Parathyroid adenoma (tissue), 2 donors: ENCODE measurements around the gene PKM.

Experiments
- H2AFZ ChIP-seq: fragments of 300-600 bp; sonication (generic); one replicate; pipeline ENCODE4 v1.7.0; 2017; ENCODE audit warnings: antibody characterized with exemption, mild to moderate bottlenecking
- H3K27ac ChIP-seq: fragments of 300-600 bp; sonication (generic); one replicate; pipeline ENCODE4 v1.7.0; 2017
- H3K27me3 ChIP-seq: fragments of 300-600 bp; sonication (generic); one replicate; pipeline ENCODE4 v1.7.0; 2017; ENCODE audit warnings: low read length; ENCODE audit not compliant: control insufficient read depth, insufficient read depth
- H3K36me3 ChIP-seq: fragments of 300-600 bp; sonication (generic); one replicate; pipeline ENCODE4 v1.7.0; 2017; ENCODE audit warnings: low read length; ENCODE audit not compliant: control insufficient read depth, insufficient read depth
- H3K4me1 ChIP-seq: fragments of 300-600 bp; sonication (generic); one replicate; pipeline ENCODE4 v1.7.0; 2017; ENCODE audit warnings: control low read depth
- H3K4me2 ChIP-seq: fragments of 300-600 bp; sonication (generic); one replicate; pipeline ENCODE4 v1.7.0; 2017; ENCODE audit warnings: low read length
- H3K4me3 ChIP-seq: fragments of 300-600 bp; sonication (generic); one replicate; pipeline ENCODE4 v1.7.0; 2017; ENCODE audit warnings: low read depth, low read length
- H3K79me2 ChIP-seq: fragments of 300-600 bp; sonication (generic); one replicate; pipeline ENCODE4 v1.7.0; 2017; ENCODE audit warnings: control low read depth
- H3K9ac ChIP-seq: fragments of 300-600 bp; sonication (generic); one replicate; pipeline ENCODE4 v1.7.0; 2017; ENCODE audit warnings: mild to moderate bottlenecking
- H3K9me3 ChIP-seq: fragments of 300-600 bp; sonication (generic); one replicate; pipeline ENCODE4 v1.7.0; 2017; ENCODE audit warnings: low read length; ENCODE audit not compliant: control insufficient read depth
- TF ChIP-seq, protein P1 (sequence below): fragments of 300-600 bp; sonication (generic); IDR thresholded peaks from one replicate; pipeline ENCODE4 v1.7.0; 2017; ENCODE audit warnings: antibody characterized with exemption, mild to moderate bottlenecking
- donor health status: primary hyperparathyroidism.

PKM gene

DNA sequence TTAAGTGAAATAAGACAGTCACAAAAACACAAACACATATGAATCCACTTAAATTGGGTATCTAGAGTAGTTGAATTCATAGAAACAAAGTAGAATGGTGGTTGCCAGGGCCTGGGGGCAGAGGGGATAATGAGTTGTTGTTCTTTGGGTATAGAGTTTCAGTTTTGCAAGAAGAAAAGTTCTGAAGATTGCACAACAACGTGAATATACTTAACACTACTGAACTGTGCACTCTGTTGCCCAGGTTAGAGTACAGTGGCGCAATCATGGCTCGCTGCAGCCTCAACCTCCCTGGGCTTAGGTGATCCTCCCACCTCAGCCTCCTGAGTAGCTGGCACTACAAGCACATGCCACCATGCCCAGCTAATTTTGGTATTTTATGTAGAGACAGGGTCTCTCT lies 48.3 kb downstream of the PKM start:
- H3K4me3 ChIP-seq, result no peak overlapping the region
- H3K4me1 ChIP-seq, result peaks cover 4% of the 10 kb centered on the region
- H3K9me3 ChIP-seq, result no peaks in the 10 kb centered on the region
- no peak overlapping the region for H3K27ac ChIP-seq
- no peak overlapping the region for H2AFZ ChIP-seq
- TF ChIP-seq, protein P1, sequence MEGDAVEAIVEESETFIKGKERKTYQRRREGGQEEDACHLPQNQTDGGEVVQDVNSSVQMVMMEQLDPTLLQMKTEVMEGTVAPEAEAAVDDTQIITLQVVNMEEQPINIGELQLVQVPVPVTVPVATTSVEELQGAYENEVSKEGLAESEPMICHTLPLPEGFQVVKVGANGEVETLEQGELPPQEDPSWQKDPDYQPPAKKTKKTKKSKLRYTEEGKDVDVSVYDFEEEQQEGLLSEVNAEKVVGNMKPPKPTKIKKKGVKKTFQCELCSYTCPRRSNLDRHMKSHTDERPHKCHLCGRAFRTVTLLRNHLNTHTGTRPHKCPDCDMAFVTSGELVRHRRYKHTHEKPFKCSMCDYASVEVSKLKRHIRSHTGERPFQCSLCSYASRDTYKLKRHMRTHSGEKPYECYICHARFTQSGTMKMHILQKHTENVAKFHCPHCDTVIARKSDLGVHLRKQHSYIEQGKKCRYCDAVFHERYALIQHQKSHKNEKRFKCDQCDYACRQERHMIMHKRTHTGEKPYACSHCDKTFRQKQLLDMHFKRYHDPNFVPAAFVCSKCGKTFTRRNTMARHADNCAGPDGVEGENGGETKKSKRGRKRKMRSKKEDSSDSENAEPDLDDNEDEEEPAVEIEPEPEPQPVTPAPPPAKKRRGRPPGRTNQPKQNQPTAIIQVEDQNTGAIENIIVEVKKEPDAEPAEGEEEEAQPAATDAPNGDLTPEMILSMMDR, result no peak
- H3K36me3 ChIP-seq, result no peaks in the 10 kb centered on the region
- H3K9ac ChIP-seq, result no peak overlapping the region
- no peak overlapping the region for H3K4me2 ChIP-seq
- no peaks in the 10 kb centered on the region for H3K79me2 ChIP-seq
- H3K27me3 ChIP-seq, result no peaks in the 10 kb centered on the region

DNA sequence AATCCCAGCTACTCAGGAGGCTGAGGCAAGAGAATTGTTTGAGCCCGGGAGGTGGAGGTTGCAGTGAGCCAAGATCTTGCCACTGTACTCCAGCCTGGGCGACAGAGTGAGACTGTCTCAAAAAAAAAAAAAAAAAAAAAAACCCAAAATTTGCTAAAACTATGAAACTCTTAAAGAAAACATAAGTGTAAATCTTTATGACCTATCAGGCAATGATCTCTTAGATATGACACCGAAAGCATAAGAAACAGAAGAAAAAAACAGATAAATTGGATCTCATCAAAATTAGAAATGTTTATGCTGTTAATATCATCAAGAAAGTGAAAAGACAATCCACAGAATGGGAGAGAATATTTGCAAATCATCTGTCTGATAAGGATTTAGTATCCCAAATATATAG lies 48.7 kb downstream of the PKM start:
- Histone ChIP-seq H3K36me3 (no peaks in the 10 kb centered on the region), H3K4me3 (no peak overlapping the region), H3K27me3 (no peaks in the 10 kb centered on the region), H3K9ac (no peak overlapping the region), H3K9me3 (no peaks in the 10 kb centered on the region), H3K79me2 (no peaks in the 10 kb centered on the region), H2AFZ (no peak overlapping the region), H3K4me1 (peaks cover 4% of the 10 kb centered on the region), H3K4me2 (no peak overlapping the region), H3K27ac (no peak overlapping the region)
- TF ChIP-seq, protein P1, result no peak

DNA sequence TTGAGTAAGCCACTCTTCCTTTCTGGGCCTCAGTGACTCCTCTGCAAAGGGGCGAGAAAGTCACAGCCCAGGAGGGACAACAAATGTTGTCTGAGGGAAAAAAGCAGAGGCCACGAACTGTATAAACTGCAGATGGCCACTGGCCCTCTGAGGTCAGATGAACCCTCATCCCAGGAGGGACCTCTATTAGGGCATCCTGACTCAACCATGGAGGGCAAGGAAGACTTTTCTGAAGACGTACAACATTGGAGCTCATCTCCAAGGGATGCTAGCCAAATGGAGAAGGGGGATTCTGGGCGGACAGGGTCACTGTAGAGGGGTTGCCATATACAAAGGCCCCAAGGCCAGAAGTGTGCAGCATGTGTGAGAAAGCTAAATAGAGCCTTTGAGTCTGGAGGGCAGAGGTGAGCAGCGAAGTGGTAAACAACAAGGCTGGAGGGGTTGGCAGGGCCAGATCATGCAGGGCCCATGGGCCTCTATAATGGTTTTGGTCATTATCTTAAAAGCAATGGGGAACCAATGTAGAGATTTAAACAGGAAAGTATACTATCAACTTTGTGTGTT lies 50.1 kb downstream of the PKM start:
- H3K79me2 ChIP-seq, result no peaks in the 10 kb centered on the region
- no peak overlapping the region for H2AFZ ChIP-seq
- no peak overlapping the region for H3K27ac ChIP-seq
- H3K27me3 ChIP-seq, result no peaks in the 10 kb centered on the region
- TF ChIP-seq, protein P1, result no peak
- no peak overlapping the region for H3K4me3 ChIP-seq
- no peaks in the 10 kb centered on the region for H3K36me3 ChIP-seq
- H3K9me3 ChIP-seq, result no peaks in the 10 kb centered on the region
- no peak overlapping the region for H3K4me2 ChIP-seq
- H3K4me1 ChIP-seq, result peaks cover 4% of the 10 kb centered on the region
- no peak overlapping the region for H3K9ac ChIP-seq

DNA sequence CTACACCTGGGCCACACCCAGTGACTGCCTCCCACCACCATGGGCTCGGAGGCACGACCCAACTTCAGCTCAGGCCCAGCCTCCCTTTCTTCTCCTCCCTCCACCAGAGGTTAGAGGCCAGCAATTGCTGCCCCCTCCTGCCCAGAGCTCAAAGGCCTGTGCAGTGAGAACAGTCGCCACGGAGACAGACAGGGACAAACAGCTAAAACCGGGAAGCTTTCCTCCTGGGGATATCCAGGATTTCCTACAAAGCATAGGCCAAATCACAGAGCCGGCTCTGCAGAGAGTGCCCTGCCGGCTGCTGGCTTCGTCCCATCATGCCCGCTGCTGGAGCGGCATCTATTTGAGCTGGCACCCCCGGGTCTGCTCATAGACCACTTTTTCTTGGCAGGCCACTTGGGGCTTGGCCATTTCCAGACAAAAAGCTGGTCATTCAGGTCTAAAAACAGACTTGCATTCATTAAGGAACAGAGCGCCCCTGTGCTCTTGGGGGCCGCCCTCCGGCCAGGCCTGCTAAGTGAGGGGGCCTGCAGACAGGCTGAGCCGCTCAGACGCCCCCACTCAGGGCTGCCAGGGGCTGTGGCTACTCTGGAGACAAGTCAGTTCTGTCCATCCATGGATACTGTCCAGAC lies 50.9 kb downstream of the PKM start:
- H3K36me3 ChIP-seq, result no peaks in the 10 kb centered on the region
- H2AFZ ChIP-seq, result no peak overlapping the region
- no peak overlapping the region for H3K9ac ChIP-seq
- H3K9me3 ChIP-seq, result no peaks in the 10 kb centered on the region
- no peaks in the 10 kb centered on the region for H3K27me3 ChIP-seq
- no peaks in the 10 kb centered on the region for H3K79me2 ChIP-seq
- H3K4me2 ChIP-seq, result no peak overlapping the region
- TF ChIP-seq, protein P1, result no peak
- no peak overlapping the region for H3K27ac ChIP-seq
- peaks cover 4% of the 10 kb centered on the region for H3K4me1 ChIP-seq
- no peak overlapping the region for H3K4me3 ChIP-seq
